ENCODE results near the gene SLC66A1. TPM values are rescaled to one million over a fixed set of nuclear protein-coding genes. Genes with fewer than 3 reads are reported as not detected.

The SLC66A1 gene
- total RNA-seq, 1 experiment from 2014 or later = 22.5 TPM

GRCh38 chr1:19323987-19324664 is 12.0 kb downstream of the SLC66A1 start:
- H3K23ac ChIP-seq (ENCODE audit: insufficient read length, low read depth, low read length) = no peak overlapping the region
- H2BK5ac ChIP-seq (ENCODE audit: insufficient read length, low read length) = no peak overlapping the region
- H3K79me1 ChIP-seq (ENCODE audit: insufficient read depth, low read depth, low read length, poor library complexity, severe bottlenecking) = no peaks in the 10 kb centered on the region
- no peak for DNase-seq
- no CpG with 5 or more reads among the region's 23 CpGs for WGBS (ENCODE audit: extremely low coverage, insufficient read length, low lambda C conversion rate)
- H4K5ac ChIP-seq (ENCODE audit: insufficient read length, low read depth, low read length) = no peak overlapping the region
- H4K91ac ChIP-seq (ENCODE audit: insufficient read length, low read depth, low read length) = no peak overlapping the region
- no peak overlapping the region for H3K4ac ChIP-seq (ENCODE audit: low read depth, low read length)
- no peak overlapping the region for H3K14ac ChIP-seq (ENCODE audit: insufficient read depth, low read length)
- no peak overlapping the region for H2BK12ac ChIP-seq (ENCODE audit: insufficient read length, low read depth, low read length)
- H3K27me3 ChIP-seq (ENCODE audit: insufficient read depth, low read length) = no peaks in the 10 kb centered on the region
- Mint-ChIP-seq H3K4me3 (no peak overlapping the region), H3K9me3 (no peaks in the 10 kb centered on the region), H3K4me1 (no peaks in the 10 kb centered on the region), H3K27ac (no peak overlapping the region), H3K27me3 (ENCODE audit: low read depth) (no peaks in the 10 kb centered on the region; the same call in 1 of the 2 replicates), H3K36me3 (ENCODE audit: insufficient read depth in 1 of 3, low read depth in 3 of 3) (peaks cover 12 to 38% (median 35%) of the 10 kb centered on the region in 3 experiments; a peak in 6 of 7 replicates)
- H3K18ac ChIP-seq (ENCODE audit: insufficient read length, low read depth, low read length) = no peak overlapping the region
- no peak overlapping the region for H3K4me2 ChIP-seq (ENCODE audit: insufficient read depth, insufficient read length, low read length)
- H2BK120ac ChIP-seq (ENCODE audit: low read depth, low read length, poor library complexity, severe bottlenecking) = no peak overlapping the region
- H3K79me2 ChIP-seq (ENCODE audit: insufficient read depth, low read length) = no peaks in the 10 kb centered on the region
- H3K4me1 ChIP-seq (ENCODE audit: insufficient read depth, low read length) = no peaks in the 10 kb centered on the region
- H3K23me2 ChIP-seq (ENCODE audit: insufficient read length, low read depth, low read length, poor library complexity, severe bottlenecking) = no peaks in the 10 kb centered on the region
- no peak overlapping the region for H3T11ph ChIP-seq (ENCODE audit: low read length)
- no peaks in the 10 kb centered on the region for H4K20me1 ChIP-seq (ENCODE audit: control insufficient read depth, insufficient read depth, insufficient read length)
- no peak overlapping the region for H2AFZ ChIP-seq (ENCODE audit: low read length)
- no peak for TF ChIP-seq CTCF (conservative IDR thresholded peaks at IDR 0.05)
- H3K56ac ChIP-seq (ENCODE audit: insufficient read length, low read depth, low read length) = no peak overlapping the region
- no peak overlapping the region for H2BK20ac ChIP-seq (ENCODE audit: low read depth, low read length, poor library complexity, severe bottlenecking)
- no peak overlapping the region for H2AK5ac ChIP-seq (ENCODE audit: insufficient read length, low read length)
- no peak overlapping the region for H3K9ac ChIP-seq (ENCODE audit: extremely low read depth, insufficient read length, low read length)
- no peaks in the 10 kb centered on the region for H3K9me3 ChIP-seq (ENCODE audit: control insufficient read depth, low read depth, low read length)
- no peak overlapping the region for H4K8ac ChIP-seq (replicated peaks; ENCODE audit: insufficient read length, low read depth, low read length)
- no peak overlapping the region for H3K27ac ChIP-seq (ENCODE audit: insufficient read length, low read depth, low read length)
- no peak overlapping the region for H2BK15ac ChIP-seq (ENCODE audit: low read depth, low read length)
